Fibroblast of lung (primary cell): ENCODE measurements around the gene HOXD11. TPM values are rescaled to one million over a fixed set of nuclear protein-coding genes. Genes with fewer than 3 reads are reported as not detected.
A peak's percentile ranks its signal among the peaks of the same experiment; 100 is the strongest.

Experiments
- DNase-seq, 2 donors: peaks; one replicate each; pipeline versions ENCODE4 v3.0.0 to v3.0.0-alpha.2; 2010; ENCODE audit warnings: low read depth in 2 of 2
- H2AFZ ChIP-seq: 2 replicates; pipeline ENCODE4 v1.5.1; 2012; ENCODE audit warnings: low read length, control low read depth, inconsistent platforms
- H3K27ac ChIP-seq: 2 replicates; pipeline ENCODE4 v1.5.1; 2011; ENCODE audit warnings: low read length, control low read depth; ENCODE audit not compliant: insufficient read depth
- H3K27me3 ChIP-seq: 2 replicates; pipeline ENCODE4 v1.5.1; 2011; ENCODE audit warnings: mild to moderate bottlenecking, low read length; ENCODE audit not compliant: control insufficient read depth, insufficient read depth
- H3K36me3 ChIP-seq: 2 replicates; pipeline ENCODE4 v1.5.1; 2011; ENCODE audit warnings: low read length; ENCODE audit not compliant: control insufficient read depth, insufficient read depth
- H3K4me1 ChIP-seq: 2 replicates; pipeline ENCODE4 v1.5.1; 2011; ENCODE audit warnings: low read length; ENCODE audit not compliant: control insufficient read depth, insufficient read depth; ENCODE audit errors: extremely low read depth
- H3K4me2 ChIP-seq: 2 replicates; pipeline ENCODE4 v1.5.1; 2011; ENCODE audit warnings: low read length, control low read depth; ENCODE audit not compliant: insufficient read depth; ENCODE audit errors: extremely low read depth
- H3K4me3 ChIP-seq, 4 experiments: fragments of 200-600 bp in 1 of 4; sonication (generic) in 1 of 4; replicated peaks in 1 of 4; 2 replicates each; pipeline ENCODE4 v1.5.1; 2011 to 2016; ENCODE audit warnings: low read length in 4 of 4, low read depth in 3 of 4, mild to moderate bottlenecking in 3 of 4, control low read depth in 2 of 4, inconsistent platforms in 1 of 4, mixed read lengths in 1 of 4; ENCODE audit not compliant: insufficient read depth in 1 of 4; ENCODE audit errors: control extremely low read depth in 1 of 4
- H3K79me2 ChIP-seq: 2 replicates; pipeline ENCODE4 v1.5.1; 2012; ENCODE audit warnings: mild to moderate bottlenecking, low read length, inconsistent platforms; ENCODE audit not compliant: control insufficient read depth, insufficient read depth
- H3K9ac ChIP-seq: 2 replicates; pipeline ENCODE4 v1.5.1; 2011; ENCODE audit warnings: mild to moderate bottlenecking, low read length, control low read depth; ENCODE audit not compliant: insufficient read depth
- H3K9me3 ChIP-seq: 2 replicates; pipeline ENCODE4 v1.5.1; 2012; ENCODE audit warnings: low read depth, low read length; ENCODE audit not compliant: control insufficient read depth, insufficient read depth
- H4K20me1 ChIP-seq: 2 replicates; pipeline ENCODE4 v1.5.1; 2011; ENCODE audit warnings: low read length; ENCODE audit not compliant: control insufficient read depth, insufficient read depth; ENCODE audit errors: extremely low read depth
- EZH2 ChIP-seq: IDR thresholded peaks from 2 replicates; pipeline ENCODE4 v1.5.1; 2012; ENCODE audit warnings: low read length, control low read depth, mild to moderate bottlenecking; ENCODE audit errors: missing control alignments
- polyA plus RNA-seq, 2 donors: library from polyadenylated mRNA; depleted of rRNA in 1 of 2; stranded (reverse) in 1 of 2; unstranded in 1 of 2; fragments of >200 nt; gene quantifications; 2 replicates each; pipeline ENCODE4 v1.2.1, GENCODE V29; 2011 to 2012; ENCODE audit warnings: missing spikeins in 1 of 2
- total RNA-seq: library from RNA; depleted of rRNA; stranded (reverse); fragments of >200 nt; gene quantifications from 2 replicates; pipeline ENCODE4 v1.2.1, GENCODE V29; 2014
- TF ChIP-seq, protein P1 (sequence below), 2 donors: IDR thresholded peaks in 1 of 2; conservative IDR thresholded peaks in 1 of 2; 1 replicate in 1 of 2; 2 replicates in 1 of 2; pipeline ENCODE4 v1.5.1; 2011 to 2012; ENCODE audit warnings: low read length in 2 of 2, control low read depth in 1 of 2, inconsistent platforms in 1 of 2, low read depth in 1 of 2, mild to moderate bottlenecking in 1 of 2

The HOXD11 gene
- total and polyA plus RNA-seq, 2 donors (not counting 1 experiment from before 2014, with no cell fraction given), result not detected

DNA sequence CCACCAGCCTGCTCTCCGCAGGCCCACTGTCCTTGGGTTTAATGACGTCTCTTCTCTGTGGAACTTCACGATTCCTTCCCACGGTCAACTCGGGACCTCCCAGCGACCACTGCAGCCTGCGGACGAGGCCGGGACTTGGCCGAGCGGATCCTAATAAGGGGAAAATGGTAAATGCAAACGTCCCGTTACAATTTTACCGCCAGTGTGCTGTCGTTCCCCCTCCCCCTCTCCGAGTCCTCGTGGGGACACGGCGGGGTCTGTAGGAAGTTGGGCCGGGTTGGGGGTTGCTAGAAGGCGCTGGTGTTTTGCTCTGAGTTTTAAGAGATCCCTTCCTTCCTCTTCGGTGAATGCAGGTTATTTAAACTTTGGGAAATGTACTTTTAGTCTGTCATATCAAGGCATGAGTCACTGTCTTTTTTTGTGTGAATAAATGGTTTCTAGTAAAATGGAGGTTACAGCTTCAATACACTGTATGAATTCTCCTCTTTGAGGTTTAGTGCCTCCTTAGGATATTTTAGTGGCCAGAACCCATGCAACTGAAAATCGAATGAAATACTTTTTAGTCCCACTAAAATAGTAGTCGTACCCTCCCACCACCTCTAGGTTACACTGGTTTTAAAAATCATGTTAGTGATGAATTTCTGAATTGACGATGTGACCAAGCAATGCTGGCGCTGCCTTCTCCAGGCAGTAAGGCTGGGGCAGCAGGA lies 2.3 kb downstream of the HOXD11 start:
- no peaks in the 10 kb centered on the region for H3K79me2 ChIP-seq
- H2AFZ ChIP-seq, result no peak overlapping the region
- H3K4me1 ChIP-seq, result no peaks in the 10 kb centered on the region
- H3K9me3 ChIP-seq, result no peaks in the 10 kb centered on the region
- no peak for DNase-seq
- no peak overlapping the region for H3K4me3 ChIP-seq
- H3K9ac ChIP-seq, result no peak overlapping the region
- H3K36me3 ChIP-seq, result no peaks in the 10 kb centered on the region
- H3K27me3 ChIP-seq, result peaks cover 75% of the 10 kb centered on the region
- peak; percentile 72 for TF ChIP-seq EZH2
- TF ChIP-seq, protein P1, sequence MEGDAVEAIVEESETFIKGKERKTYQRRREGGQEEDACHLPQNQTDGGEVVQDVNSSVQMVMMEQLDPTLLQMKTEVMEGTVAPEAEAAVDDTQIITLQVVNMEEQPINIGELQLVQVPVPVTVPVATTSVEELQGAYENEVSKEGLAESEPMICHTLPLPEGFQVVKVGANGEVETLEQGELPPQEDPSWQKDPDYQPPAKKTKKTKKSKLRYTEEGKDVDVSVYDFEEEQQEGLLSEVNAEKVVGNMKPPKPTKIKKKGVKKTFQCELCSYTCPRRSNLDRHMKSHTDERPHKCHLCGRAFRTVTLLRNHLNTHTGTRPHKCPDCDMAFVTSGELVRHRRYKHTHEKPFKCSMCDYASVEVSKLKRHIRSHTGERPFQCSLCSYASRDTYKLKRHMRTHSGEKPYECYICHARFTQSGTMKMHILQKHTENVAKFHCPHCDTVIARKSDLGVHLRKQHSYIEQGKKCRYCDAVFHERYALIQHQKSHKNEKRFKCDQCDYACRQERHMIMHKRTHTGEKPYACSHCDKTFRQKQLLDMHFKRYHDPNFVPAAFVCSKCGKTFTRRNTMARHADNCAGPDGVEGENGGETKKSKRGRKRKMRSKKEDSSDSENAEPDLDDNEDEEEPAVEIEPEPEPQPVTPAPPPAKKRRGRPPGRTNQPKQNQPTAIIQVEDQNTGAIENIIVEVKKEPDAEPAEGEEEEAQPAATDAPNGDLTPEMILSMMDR (conservative IDR thresholded peaks at IDR 0.05 in 1 of 2, IDR thresholded peaks at IDR 0.05 in 1 of 2; ENCODE audit: low read depth in 1 of 2, low read length in 2 of 2), result no peak
- no peak overlapping the region for H3K27ac ChIP-seq
- H3K4me2 ChIP-seq, result no peak overlapping the region
- no peaks in the 10 kb centered on the region for H4K20me1 ChIP-seq

DNA sequence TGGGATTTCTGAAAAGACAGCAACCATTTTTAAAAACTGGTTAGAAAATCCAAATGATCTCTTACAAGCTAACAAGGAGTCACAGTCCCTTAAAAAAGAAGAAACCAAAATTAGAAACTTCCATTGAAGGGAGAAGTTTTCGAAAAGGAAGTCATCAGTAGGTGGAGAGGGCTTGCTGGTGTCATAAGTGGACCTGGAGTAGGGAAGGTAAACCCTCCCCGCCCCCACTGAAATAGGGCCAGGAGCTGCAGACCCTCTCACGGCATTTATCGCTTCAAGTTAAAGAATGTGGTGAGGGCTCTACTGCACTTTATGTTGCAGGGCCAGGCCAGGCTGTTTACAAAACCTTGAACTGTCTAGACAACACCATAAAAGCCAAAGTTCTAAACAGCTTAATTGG lies 2.9 kb downstream of the HOXD11 start:
- Histone ChIP-seq H4K20me1 (no peaks in the 10 kb centered on the region), H3K79me2 (no peaks in the 10 kb centered on the region), H3K9me3 (no peaks in the 10 kb centered on the region), H3K4me2 (no peak overlapping the region), H2AFZ (no peak overlapping the region), H3K9ac (no peak overlapping the region), H3K27ac (no peak overlapping the region), H3K4me1 (no peaks in the 10 kb centered on the region), H3K36me3 (no peaks in the 10 kb centered on the region), H3K4me3 (no peak overlapping the region), H3K27me3 (peaks cover 75% of the 10 kb centered on the region)
- no peak for TF ChIP-seq EZH2
- TF ChIP-seq, protein P1 (conservative IDR thresholded peaks at IDR 0.05 in 1 of 2, IDR thresholded peaks at IDR 0.05 in 1 of 2; ENCODE audit: low read depth in 1 of 2, low read length in 2 of 2), result no peak
- DNase-seq, result no peak

GRCh38 chr2:176110415-176111308 lies 3.6 kb downstream of the HOXD11 start:
- Histone ChIP-seq H4K20me1 (no peaks in the 10 kb centered on the region), H2AFZ (no peak overlapping the region), H3K9ac (no peak overlapping the region), H3K4me2 (no peak overlapping the region), H3K27ac (no peak overlapping the region), H3K4me3 (no peak overlapping the region), H3K36me3 (no peaks in the 10 kb centered on the region), H3K4me1 (no peaks in the 10 kb centered on the region), H3K9me3 (no peaks in the 10 kb centered on the region), H3K27me3 (peaks cover 74% of the 10 kb centered on the region), H3K79me2 (no peaks in the 10 kb centered on the region)
- TF ChIP-seq EZH2, result peak; percentile 35
- TF ChIP-seq, protein P1 (conservative IDR thresholded peaks at IDR 0.05 in 1 of 2, IDR thresholded peaks at IDR 0.05 in 1 of 2; ENCODE audit: low read depth in 1 of 2, low read length in 2 of 2), result no peak
- no peak for DNase-seq
